Activated naive CD4-positive, alpha-beta T cell treated with anti-CD3 and anti-CD28 coated beads, Interleukin-2, amount 50 U/mL, for 72 hours (primary cell): Measurements from ENCODE around the gene ATG4C. TPM values are rescaled to one million over a fixed set of nuclear protein-coding genes. Genes with fewer than 3 reads are reported as not detected.

Source experiments
- ATAC-seq, 2 donors: fragments of 150-1000 bp; cut with Tn5 transposase; 2 replicates each; pipeline ENCODE4 v1.10.0; 2021; ENCODE audit warnings: mild to moderate bottlenecking in 2 of 2, moderate library complexity in 2 of 2
- DNase-seq, 2 donors: peaks; one replicate each; pipeline ENCODE4 v3.0.0; 2021 to 2022; ENCODE audit warnings: low spot score in 2 of 2
- H3K27ac Mint-ChIP-seq, 2 donors: one replicate each; pipeline ENCODE4 v1.8.0; 2022; ENCODE audit warnings: mild to moderate bottlenecking in 2 of 2, mixed read lengths in 2 of 2
- H3K36me3 Mint-ChIP-seq, 2 donors: one replicate each; pipeline ENCODE4 v1.8.0; 2022; ENCODE audit warnings: mixed read lengths in 2 of 2
- H3K9me3 Mint-ChIP-seq, 2 donors: one replicate each; pipeline ENCODE4 v1.8.0; 2022; ENCODE audit warnings: mixed read lengths in 2 of 2
- total RNA-seq, 2 donors: library from RNA; stranded (reverse); gene quantifications; one replicate each; pipeline ENCODE4 v1.2.3, GENCODE V29; 2022

ATG4C gene
- total RNA-seq, 2 donors from 2014 or later, result 11.5 to 18.9 TPM

GRCh38 chr1:62908168-62908695 is 124.3 kb downstream of the ATG4C start:
- Mint-ChIP-seq H3K9me3 (no peaks in the 10 kb centered on the region), H3K27ac (no peak overlapping the region), H3K36me3 (no peaks in the 10 kb centered on the region)
- ATAC-seq, result no peak
- DNase-seq, result no peak

GRCh38 chr1:62912028-62912638 is 128.2 kb downstream of the ATG4C start:
- no peak overlapping the region for H3K27ac Mint-ChIP-seq
- ATAC-seq, result no peak
- no peaks in the 10 kb centered on the region for H3K9me3 Mint-ChIP-seq
- DNase-seq, result no peak
- no peaks in the 10 kb centered on the region for H3K36me3 Mint-ChIP-seq

Other genes starting within 250 kb of the ATG4C start
- not detected for gene ANGPTL3, start 186.6 kb upstream of the ATG4C start, total RNA-seq
- gene DOCK7, start 95.7 kb upstream of the ATG4C start, total RNA-seq, result 10 to 100 TPM in 1 of 2 donors, 1 to 10 TPM in 1; 8.3 to 20.2 TPM